ENCODE measurements around the gene SOS1.
A peak's percentile ranks its signal among the peaks of the same experiment; 100 is the strongest.
"Not testable (repeated sequence)": the region's sequence is repeated elsewhere in the genome, so short reads cannot be mapped to it uniquely, and the experiment has no call there.

SOS1 gene

GRCh38 chr2:38960609-38961320 is 160.1 kb downstream of the SOS1 start:
- DNase-seq = no peak

- peak; percentile 92 for DNase-seq
These were observed 160.8 kb downstream of the SOS1 start for GRCh38 chr2:38959938-38960608.

GRCh38 chr2:38959466-38959865 is 161.4 kb downstream of the SOS1 start:
- DNase-seq = no peak

GRCh38 chr2:38957972-38958371 is 162.9 kb downstream of the SOS1 start:
- DNase-seq = no peak

- DNase-seq = no peak
These were observed 169.1 kb downstream of the SOS1 start for GRCh38 chr2:38951766-38952165.

- no peak for DNase-seq
These were observed 171.9 kb downstream of the SOS1 start for GRCh38 chr2:38948995-38949394.

GRCh38 chr2:38948387-38948882 is 172.4 kb downstream of the SOS1 start:
- DNase-seq = no peak

- peak; percentile 62 for DNase-seq
These were observed 173.3 kb downstream of the SOS1 start for GRCh38 chr2:38947241-38948239.

- no peak for DNase-seq
These were observed 174.9 kb downstream of the SOS1 start for GRCh38 chr2:38945911-38946310.

- DNase-seq = no peak
These were observed 175.5 kb downstream of the SOS1 start for GRCh38 chr2:38945372-38945771.

GRCh38 chr2:38943784-38944183 is 177.1 kb downstream of the SOS1 start:
- no peak for DNase-seq

GRCh38 chr2:38940746-38941145 is 180.1 kb downstream of the SOS1 start:
- DNase-seq = peak; percentile 11

- DNase-seq = no peak
These were observed 183.3 kb downstream of the SOS1 start for GRCh38 chr2:38937548-38937947.

GRCh38 chr2:38936516-38936915 is 184.3 kb downstream of the SOS1 start:
- DNase-seq = not testable (repeated sequence)

- peak; percentile 62 for DNase-seq
These were observed 185.2 kb downstream of the SOS1 start for GRCh38 chr2:38935568-38936172.

- DNase-seq = no peak
These were observed 186.1 kb downstream of the SOS1 start for GRCh38 chr2:38934742-38935141.

- peak; percentile 78 for DNase-seq
These were observed 187.2 kb downstream of the SOS1 start for GRCh38 chr2:38933653-38934052.

- peak; percentile 16 for DNase-seq
These were observed 188.3 kb downstream of the SOS1 start for GRCh38 chr2:38932586-38932985.

Measured in fibroblast of skin of right biceps (primary cell).